DOHH2 (cell line): ENCODE data around the gene NRN1.

Experiments used
- EZH2phosphoT487 ChIP-seq: fragments of 200-600 bp; sonication (generic); IDR thresholded peaks from 2 replicates; pipeline ENCODE4 v1.6.1; 2017; ENCODE audit warnings: borderline replicate concordance, mild to moderate bottlenecking, antibody characterized with exemption, low read length, moderate library complexity, mixed read lengths
- TF ChIP-seq, protein P1 (sequence below): fragments of 200-600 bp; sonication (generic); IDR thresholded peaks from one replicate; pipeline ENCODE4 v1.5.1; 2014; ENCODE audit warnings: antibody characterized with exemption, mild to moderate bottlenecking, low read depth, low read length; ENCODE audit not compliant: poor library complexity, severe bottlenecking

DNA sequence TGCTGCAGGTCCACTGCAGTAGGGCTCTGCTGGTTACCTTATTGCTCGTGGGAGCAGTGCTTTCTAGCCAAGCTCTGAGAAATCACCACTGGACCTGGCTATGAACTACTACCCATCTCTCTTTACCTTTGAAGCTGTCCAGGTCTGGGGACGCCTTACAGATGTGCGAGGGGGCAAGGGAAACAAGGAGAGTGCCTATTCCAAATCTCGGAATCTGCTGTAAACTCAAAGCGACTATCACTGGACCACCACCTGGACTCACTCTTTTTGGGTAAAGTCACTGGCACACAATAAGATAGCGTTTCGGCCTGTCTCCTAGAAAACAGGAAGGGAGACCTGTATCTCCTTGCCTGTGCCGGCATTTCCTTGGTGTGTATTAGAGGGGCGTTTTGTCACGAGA is 5.3 kb downstream of the NRN1 start:
- TF ChIP-seq, protein P1, sequence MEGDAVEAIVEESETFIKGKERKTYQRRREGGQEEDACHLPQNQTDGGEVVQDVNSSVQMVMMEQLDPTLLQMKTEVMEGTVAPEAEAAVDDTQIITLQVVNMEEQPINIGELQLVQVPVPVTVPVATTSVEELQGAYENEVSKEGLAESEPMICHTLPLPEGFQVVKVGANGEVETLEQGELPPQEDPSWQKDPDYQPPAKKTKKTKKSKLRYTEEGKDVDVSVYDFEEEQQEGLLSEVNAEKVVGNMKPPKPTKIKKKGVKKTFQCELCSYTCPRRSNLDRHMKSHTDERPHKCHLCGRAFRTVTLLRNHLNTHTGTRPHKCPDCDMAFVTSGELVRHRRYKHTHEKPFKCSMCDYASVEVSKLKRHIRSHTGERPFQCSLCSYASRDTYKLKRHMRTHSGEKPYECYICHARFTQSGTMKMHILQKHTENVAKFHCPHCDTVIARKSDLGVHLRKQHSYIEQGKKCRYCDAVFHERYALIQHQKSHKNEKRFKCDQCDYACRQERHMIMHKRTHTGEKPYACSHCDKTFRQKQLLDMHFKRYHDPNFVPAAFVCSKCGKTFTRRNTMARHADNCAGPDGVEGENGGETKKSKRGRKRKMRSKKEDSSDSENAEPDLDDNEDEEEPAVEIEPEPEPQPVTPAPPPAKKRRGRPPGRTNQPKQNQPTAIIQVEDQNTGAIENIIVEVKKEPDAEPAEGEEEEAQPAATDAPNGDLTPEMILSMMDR: no peak
- no peak for TF ChIP-seq EZH2phosphoT487
